Activated naive CD4-positive, alpha-beta T cell treated with Interleukin-2 at 50 U/mL for 16 hours (primary cell): ENCODE data around the gene GALNS.
"Not testable (repeated sequence)": the region's sequence is repeated elsewhere in the genome, so short reads cannot be mapped to it uniquely, and the experiment has no call there.

ENCODE experiments used
- DNase-seq: peaks from one replicate; pipeline ENCODE4 v3.0.0-alpha.2; 2020

Gene GALNS

GRCh38 chr16:88834670-88835069 lies 22.1 kb downstream of the GALNS start:
- no peak for DNase-seq

GRCh38 chr16:88833086-88833485 lies 23.7 kb downstream of the GALNS start:
- no peak for DNase-seq

- DNase-seq, result no peak
Observed at GRCh38 chr16:88831838-88832237, 24.9 kb downstream of the GALNS start.

- no peak for DNase-seq
Observed at GRCh38 chr16:88830783-88831182, 26.0 kb downstream of the GALNS start.

- DNase-seq, result no peak
Observed at GRCh38 chr16:88830258-88830657, 26.5 kb downstream of the GALNS start.

- no peak for DNase-seq
Observed at GRCh38 chr16:88828711-88829110, 28.0 kb downstream of the GALNS start.

GRCh38 chr16:88827727-88828126 lies 29.0 kb downstream of the GALNS start:
- no peak for DNase-seq

GRCh38 chr16:88826070-88826840 lies 30.5 kb downstream of the GALNS start:
- DNase-seq, result no peak

- DNase-seq, result no peak
Observed at GRCh38 chr16:88825146-88825545, 31.6 kb downstream of the GALNS start.

GRCh38 chr16:88824256-88825077 lies 32.3 kb downstream of the GALNS start:
- no peak for DNase-seq

- DNase-seq, result not testable (repeated sequence)
Observed at GRCh38 chr16:88823646-88824045, 33.1 kb downstream of the GALNS start.

GRCh38 chr16:88822281-88823040 lies 34.3 kb downstream of the GALNS start:
- DNase-seq, result no peak

- DNase-seq, result no peak
Observed at GRCh38 chr16:88821168-88821850, 35.4 kb downstream of the GALNS start.

- DNase-seq, result no peak
Observed at GRCh38 chr16:88820385-88821025, 36.2 kb downstream of the GALNS start.

- no peak for DNase-seq
Observed at GRCh38 chr16:88819126-88819525, 37.6 kb downstream of the GALNS start.

- no peak for DNase-seq
Observed at GRCh38 chr16:88818575-88818874, 38.2 kb downstream of the GALNS start.

- DNase-seq, result no peak
Observed at GRCh38 chr16:88817785-88818574, 38.8 kb downstream of the GALNS start.

- no peak for DNase-seq
Observed at GRCh38 chr16:88816736-88817535, 39.8 kb downstream of the GALNS start.

- peak; percentile 56 for DNase-seq
Observed at GRCh38 chr16:88815901-88816589, 40.7 kb downstream of the GALNS start.

- DNase-seq, result no peak
Observed at GRCh38 chr16:88815227-88815626, 41.5 kb downstream of the GALNS start.
